Keratinocyte (primary cell): ENCODE measurements around the gene CCDC186.

Experiments used
- CTCF ChIP-seq, 3 experiments: IDR thresholded peaks in 1 of 3; conservative IDR thresholded peaks in 1 of 3; optimal IDR thresholded peaks in 1 of 3; 2 replicates in 2 of 3; 3 replicates in 1 of 3; pipeline versions ENCODE3 to v1.5.1; 2011; ENCODE audit warnings: low read length in 3 of 3, mild to moderate bottlenecking in 3 of 3, moderate library complexity in 2 of 3, control low read depth in 1 of 3, inconsistent platforms in 1 of 3; ENCODE audit not compliant: insufficient read depth in 2 of 3; ENCODE audit errors: extremely low read depth in 1 of 3
- EZH2 ChIP-seq: IDR thresholded peaks from one replicate; pipeline ENCODE4 v1.6.1; 2012; ENCODE audit warnings: inconsistent platforms, mild to moderate bottlenecking, low read length, moderate library complexity

- no peak for TF ChIP-seq CTCF (optimal IDR thresholded peaks at IDR 0.05 in 1 of 3, IDR thresholded peaks at IDR 0.05 in 1 of 3, conservative IDR thresholded peaks at IDR 0.05 in 1 of 3; ENCODE audit: extremely low read depth in 1 of 3, insufficient read depth in 2 of 3, low read length in 3 of 3)
- no peak for TF ChIP-seq EZH2
Measured at GRCh38 chr10:114087255-114087654, 86.7 kb downstream of the CCDC186 start.
